Left kidney (tissue), 8 donors: ENCODE measurements around the gene LRRC51. TPM values are rescaled to one million over a fixed set of nuclear protein-coding genes. Genes with fewer than 3 reads are reported as not detected.

Experiments
- DNase-seq: peaks from one replicate; pipeline ENCODE4 v3.0.0-alpha.2; 2013
- long read RNA-seq, 8 donors: transcript quantifications; one replicate each; lab custom pipeline, GENCODE V29; 2026
- polyA plus RNA-seq: library from polyadenylated mRNA; unstranded; fragments of 120-200 nt; gene quantifications from one replicate; pipeline ENCODE4 v1.2.1, GENCODE V29; 2013; ENCODE audit not compliant: insufficient read length

LRRC51 gene
- polyA plus RNA-seq, result 33.1 TPM
- long read RNA-seq, donor 1, partial matches to known transcripts, result 0 of 4 reads
- long read RNA-seq, donor 1, other reads (novel, unspliced or antisense), result 0 of 4 reads
- long read RNA-seq, donor 2, transcript LRTOMT-201 (6 exons, 2,642 nt), result major isoform, 5 of 6 reads
- long read RNA-seq, donor 2, partial matches to known transcripts, result 0 of 6 reads
- long read RNA-seq, donor 2, other reads (novel, unspliced or antisense), result 0 of 6 reads
- long read RNA-seq, donor 3, partial matches to known transcripts, result 7 of 10 reads
- long read RNA-seq, donor 3, other reads (novel, unspliced or antisense), result 0 of 10 reads
- long read RNA-seq, donor 4, partial matches to known transcripts, result 0 of 2 reads
- long read RNA-seq, donor 4, other reads (novel, unspliced or antisense), result 0 of 2 reads
- long read RNA-seq, donor 5, partial matches to known transcripts, result 7 of 12 reads
- long read RNA-seq, donor 5, other reads (novel, unspliced or antisense), result 0 of 12 reads
- long read RNA-seq, donor 6, result 0 reads
- long read RNA-seq, donor 7, partial matches to known transcripts, result 6 of 14 reads
- long read RNA-seq, donor 7, other reads (novel, unspliced or antisense), result 0 of 14 reads
- long read RNA-seq, donor 8, partial matches to known transcripts, result 0 of 3 reads
- long read RNA-seq, donor 8, other reads (novel, unspliced or antisense), result 0 of 3 reads

GRCh38 chr11:72080326-72081183 is at the start of gene LRRC51, which contains the start of gene NUMA1:
Gene LRRC51 (plus strand): TSS chr11:72080850. CDS start chr11:72089084, 8,234 bp downstream.
Gene NUMA1 (minus strand): TSS chr11:72080542. CDS start chr11:72035943, 44,599 bp downstream.
- peak; percentile 100 for DNase-seq

- no peak for DNase-seq
Measured at GRCh38 chr11:72036687-72037086, 44.0 kb upstream of the LRRC51 start.

GRCh38 chr11:72037554-72038311 is 42.9 kb upstream of the LRRC51 start:
- DNase-seq, result no peak

GRCh38 chr11:72038491-72038890 is 42.2 kb upstream of the LRRC51 start:
- no peak for DNase-seq

- no peak for DNase-seq
Measured at GRCh38 chr11:72039031-72039855, 41.4 kb upstream of the LRRC51 start.

GRCh38 chr11:72039856-72040401 is 40.7 kb upstream of the LRRC51 start:
- no peak for DNase-seq

GRCh38 chr11:72040491-72041363 is 39.9 kb upstream of the LRRC51 start:
- DNase-seq, result peak; percentile 97

- peak; percentile 62 for DNase-seq
Measured at GRCh38 chr11:72041364-72042063, 39.1 kb upstream of the LRRC51 start.

- DNase-seq, result no peak
Measured at GRCh38 chr11:72042064-72042745, 38.4 kb upstream of the LRRC51 start.

- DNase-seq, result no peak
Measured at GRCh38 chr11:72045849-72046248, 34.8 kb upstream of the LRRC51 start.

- DNase-seq, result no peak
Measured at GRCh38 chr11:72048766-72049460, 31.7 kb upstream of the LRRC51 start.

- DNase-seq, result no peak
Measured at GRCh38 chr11:72058416-72059034, 22.1 kb upstream of the LRRC51 start.

GRCh38 chr11:72061739-72062396 is 18.8 kb upstream of the LRRC51 start:
- no peak for DNase-seq

- no peak for DNase-seq
Measured at GRCh38 chr11:72066855-72067254, 13.8 kb upstream of the LRRC51 start.

GRCh38 chr11:72067266-72067665 is 13.4 kb upstream of the LRRC51 start:
- no peak for DNase-seq

GRCh38 chr11:72067676-72068075 is 13.0 kb upstream of the LRRC51 start:
- DNase-seq, result no peak
